ENCODE data around the gene PCID2.

The PCID2 gene

GRCh38 chr13:113195360-113195759 is 13.1 kb downstream of the PCID2 start:
- Histone ChIP-seq H3K27ac (no peak overlapping the region), H3K36me3 (ENCODE audit: control insufficient read depth, insufficient read depth, low read length) (no peaks in the 10 kb centered on the region), H3K4me2 (ENCODE audit: low read length) (no peak overlapping the region), H3K4me3 (ENCODE audit: low read depth, low read length) (no peak overlapping the region), H3K79me2 (no peaks in the 10 kb centered on the region), H3K9ac (no peak overlapping the region), H3K4me1 (no peaks in the 10 kb centered on the region), H3K27me3 (ENCODE audit: control insufficient read depth, insufficient read depth, low read length) (no peaks in the 10 kb centered on the region), H2AFZ (no peak overlapping the region), H3K9me3 (ENCODE audit: control insufficient read depth, low read length) (no peaks in the 10 kb centered on the region)
- no peak for TF ChIP-seq CTCF (IDR thresholded peaks at IDR 0.05)

- TF ChIP-seq CTCF (IDR thresholded peaks at IDR 0.05), result no peak
- no peak overlapping the region for H3K4me3 ChIP-seq (ENCODE audit: low read depth, low read length)
- H3K4me2 ChIP-seq (ENCODE audit: low read length), result no peak overlapping the region
- H3K27ac ChIP-seq, result no peak overlapping the region
- H3K79me2 ChIP-seq, result no peaks in the 10 kb centered on the region
- no peak overlapping the region for H2AFZ ChIP-seq
- H3K9me3 ChIP-seq (ENCODE audit: control insufficient read depth, low read length), result no peaks in the 10 kb centered on the region
- no peaks in the 10 kb centered on the region for H3K27me3 ChIP-seq (ENCODE audit: control insufficient read depth, insufficient read depth, low read length)
- no peaks in the 10 kb centered on the region for H3K36me3 ChIP-seq (ENCODE audit: control insufficient read depth, insufficient read depth, low read length)
- H3K9ac ChIP-seq, result no peak overlapping the region
- H3K4me1 ChIP-seq, result no peaks in the 10 kb centered on the region
Measured at GRCh38 chr13:113192902-113193301, 15.6 kb downstream of the PCID2 start.

- Histone ChIP-seq H3K79me2 (no peaks in the 10 kb centered on the region), H3K27ac (no peak overlapping the region), H3K9me3 (ENCODE audit: control insufficient read depth, low read length) (no peaks in the 10 kb centered on the region), H3K27me3 (ENCODE audit: control insufficient read depth, insufficient read depth, low read length) (no peaks in the 10 kb centered on the region), H3K9ac (no peak overlapping the region), H3K4me2 (ENCODE audit: low read length) (no peak overlapping the region), H3K4me1 (no peaks in the 10 kb centered on the region), H2AFZ (no peak overlapping the region), H3K4me3 (ENCODE audit: low read depth, low read length) (no peak overlapping the region), H3K36me3 (ENCODE audit: control insufficient read depth, insufficient read depth, low read length) (no peaks in the 10 kb centered on the region)
- TF ChIP-seq CTCF (IDR thresholded peaks at IDR 0.05), result no peak
Measured at GRCh38 chr13:113192279-113192678, 16.2 kb downstream of the PCID2 start.

- Histone ChIP-seq H3K27ac (no peak overlapping the region), H2AFZ (no peak overlapping the region), H3K9me3 (ENCODE audit: control insufficient read depth, low read length) (no peaks in the 10 kb centered on the region), H3K4me3 (ENCODE audit: low read depth, low read length) (no peak overlapping the region), H3K4me1 (no peaks in the 10 kb centered on the region), H3K27me3 (ENCODE audit: control insufficient read depth, insufficient read depth, low read length) (no peaks in the 10 kb centered on the region), H3K9ac (no peak overlapping the region), H3K36me3 (ENCODE audit: control insufficient read depth, insufficient read depth, low read length) (no peaks in the 10 kb centered on the region), H3K4me2 (ENCODE audit: low read length) (no peak overlapping the region), H3K79me2 (peaks cover 3% of the 10 kb centered on the region)
- TF ChIP-seq CTCF (IDR thresholded peaks at IDR 0.05), result no peak
Measured at GRCh38 chr13:113190181-113190580, 18.3 kb downstream of the PCID2 start.

GRCh38 chr13:113187883-113188665 is 20.4 kb downstream of the PCID2 start:
- Histone ChIP-seq H3K4me3 (ENCODE audit: low read depth, low read length) (no peak overlapping the region), H2AFZ (no peak overlapping the region), H3K4me2 (ENCODE audit: low read length) (no peak overlapping the region), H3K36me3 (ENCODE audit: control insufficient read depth, insufficient read depth, low read length) (no peaks in the 10 kb centered on the region), H3K9ac (no peak overlapping the region), H3K27ac (no peak overlapping the region), H3K79me2 (peaks cover 3% of the 10 kb centered on the region), H3K9me3 (ENCODE audit: control insufficient read depth, low read length) (no peaks in the 10 kb centered on the region), H3K27me3 (ENCODE audit: control insufficient read depth, insufficient read depth, low read length) (no peaks in the 10 kb centered on the region), H3K4me1 (no peaks in the 10 kb centered on the region)
- TF ChIP-seq CTCF (IDR thresholded peaks at IDR 0.05), result no peak

Data from parathyroid adenoma (tissue), 2 donors.